Measurements from ENCODE around the gene SNAP25.

DNA sequence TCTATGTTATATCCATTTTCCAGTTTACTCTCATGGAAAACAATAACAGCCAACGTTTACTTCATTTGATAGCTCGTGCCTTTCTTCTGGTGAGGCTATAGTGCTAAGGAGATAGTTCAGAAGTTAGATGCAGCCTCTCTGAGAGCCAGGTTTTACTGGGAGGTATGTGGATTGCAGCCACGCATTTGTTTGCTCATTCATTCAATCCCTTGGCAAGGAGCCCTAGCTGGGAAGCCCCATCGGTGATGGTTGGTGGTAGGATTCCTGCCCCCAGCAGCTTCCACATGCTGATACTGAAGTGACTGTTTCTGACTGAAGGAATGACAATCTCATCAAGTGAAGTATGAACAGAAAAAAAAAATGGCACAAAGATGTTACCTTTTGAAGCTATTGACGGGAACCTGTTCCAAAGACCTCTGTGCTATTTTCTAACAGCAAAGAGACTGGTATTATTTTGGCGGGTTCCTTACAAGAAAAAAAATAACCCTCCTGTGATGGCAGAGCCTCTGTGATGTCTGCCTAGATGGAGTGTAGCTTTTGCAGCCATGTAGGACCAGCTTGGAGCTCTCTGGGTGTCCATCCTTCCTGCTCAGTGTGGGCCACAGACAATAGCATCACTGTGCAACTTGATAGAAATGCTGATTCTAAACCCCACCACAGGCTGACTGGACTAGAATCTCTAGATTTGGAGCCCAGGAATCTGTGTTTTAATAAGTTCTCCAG is 30.6 kb downstream of the SNAP25 start:
- TF ChIP-seq, protein P1, sequence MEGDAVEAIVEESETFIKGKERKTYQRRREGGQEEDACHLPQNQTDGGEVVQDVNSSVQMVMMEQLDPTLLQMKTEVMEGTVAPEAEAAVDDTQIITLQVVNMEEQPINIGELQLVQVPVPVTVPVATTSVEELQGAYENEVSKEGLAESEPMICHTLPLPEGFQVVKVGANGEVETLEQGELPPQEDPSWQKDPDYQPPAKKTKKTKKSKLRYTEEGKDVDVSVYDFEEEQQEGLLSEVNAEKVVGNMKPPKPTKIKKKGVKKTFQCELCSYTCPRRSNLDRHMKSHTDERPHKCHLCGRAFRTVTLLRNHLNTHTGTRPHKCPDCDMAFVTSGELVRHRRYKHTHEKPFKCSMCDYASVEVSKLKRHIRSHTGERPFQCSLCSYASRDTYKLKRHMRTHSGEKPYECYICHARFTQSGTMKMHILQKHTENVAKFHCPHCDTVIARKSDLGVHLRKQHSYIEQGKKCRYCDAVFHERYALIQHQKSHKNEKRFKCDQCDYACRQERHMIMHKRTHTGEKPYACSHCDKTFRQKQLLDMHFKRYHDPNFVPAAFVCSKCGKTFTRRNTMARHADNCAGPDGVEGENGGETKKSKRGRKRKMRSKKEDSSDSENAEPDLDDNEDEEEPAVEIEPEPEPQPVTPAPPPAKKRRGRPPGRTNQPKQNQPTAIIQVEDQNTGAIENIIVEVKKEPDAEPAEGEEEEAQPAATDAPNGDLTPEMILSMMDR (IDR thresholded peaks at IDR 0.05 in 2 of 3, conservative IDR thresholded peaks at IDR 0.05 in 1 of 3; ENCODE audit: control insufficient read depth in 2 of 3, extremely low read depth in 1 of 3, insufficient read depth in 1 of 3, low read depth in 3 of 3, low read length in 3 of 3), result no peak
- TF ChIP-seq BCL11A (IDR thresholded peaks at IDR 0.05; ENCODE audit: low read depth, low read length), result no peak
- no peak for TF ChIP-seq POLR2A (IDR thresholded peaks at IDR 0.05; ENCODE audit: low read depth, low read length)
- TF ChIP-seq ZSCAN29 (IDR thresholded peaks at IDR 0.05), result no peak
- no peak for TF ChIP-seq HDAC2 (IDR thresholded peaks at IDR 0.05)
- TF ChIP-seq PML (IDR thresholded peaks at IDR 0.05; ENCODE audit: low read length), result no peak
- TF ChIP-seq EZH2 (IDR thresholded peaks at IDR 0.05; ENCODE audit: borderline replicate concordance, control insufficient read depth, low read depth, low read length), result no peak
- no peak for TF ChIP-seq RFX5 (IDR thresholded peaks at IDR 0.05; ENCODE audit: low read depth, low read length)
- TF ChIP-seq ZNF384 (IDR thresholded peaks at IDR 0.05; ENCODE audit: borderline replicate concordance, low read depth, low read length), result no peak
- TF ChIP-seq TAF1 (IDR thresholded peaks at IDR 0.05; ENCODE audit: borderline replicate concordance, low read depth, low read length), result no peak
- TF ChIP-seq SMAD1 (IDR thresholded peaks at IDR 0.05; ENCODE audit: low read depth, partially characterized antibody), result no peak
- TF ChIP-seq, protein P2, sequence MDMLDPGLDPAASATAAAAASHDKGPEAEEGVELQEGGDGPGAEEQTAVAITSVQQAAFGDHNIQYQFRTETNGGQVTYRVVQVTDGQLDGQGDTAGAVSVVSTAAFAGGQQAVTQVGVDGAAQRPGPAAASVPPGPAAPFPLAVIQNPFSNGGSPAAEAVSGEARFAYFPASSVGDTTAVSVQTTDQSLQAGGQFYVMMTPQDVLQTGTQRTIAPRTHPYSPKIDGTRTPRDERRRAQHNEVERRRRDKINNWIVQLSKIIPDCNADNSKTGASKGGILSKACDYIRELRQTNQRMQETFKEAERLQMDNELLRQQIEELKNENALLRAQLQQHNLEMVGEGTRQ (IDR thresholded peaks at IDR 0.05; ENCODE audit: borderline replicate concordance, low read depth, low read length), result no peak
- TF ChIP-seq NBN (IDR thresholded peaks at IDR 0.05), result no peak
